Muscle layer of colon (tissue), 2 donors: ENCODE measurements around the gene LRRC75B.

Experiments
- H3K27ac ChIP-seq: one replicate; pipeline ENCODE4 v1.7.0; 2013; ENCODE audit warnings: low read depth, mild to moderate bottlenecking, low read length, moderate library complexity
- H3K27me3 ChIP-seq, 2 donors: one replicate each; pipeline ENCODE4 v1.7.0; 2013; ENCODE audit warnings: low read length in 2 of 2, mild to moderate bottlenecking in 2 of 2; ENCODE audit not compliant: insufficient read depth in 2 of 2, control insufficient read depth in 1 of 2
- H3K36me3 ChIP-seq: one replicate; pipeline ENCODE4 v1.7.0; 2013; ENCODE audit warnings: mild to moderate bottlenecking, low read length; ENCODE audit not compliant: insufficient read depth
- H3K4me1 ChIP-seq: one replicate; pipeline ENCODE4 v1.7.0; 2013; ENCODE audit warnings: mild to moderate bottlenecking, low read length; ENCODE audit not compliant: insufficient read depth
- H3K4me3 ChIP-seq, 2 donors: one replicate each; pipeline ENCODE4 v1.7.0; 2013; ENCODE audit warnings: low read length in 2 of 2, low read depth in 1 of 2, mild to moderate bottlenecking in 1 of 2, moderate library complexity in 1 of 2
- H3K9ac ChIP-seq: one replicate; pipeline ENCODE4 v1.7.0; 2013; ENCODE audit warnings: low read length
- H3K9me3 ChIP-seq: one replicate; pipeline ENCODE4 v1.7.0; 2013; ENCODE audit warnings: mild to moderate bottlenecking, low read length
- donor health status: abdominal sarcoma.
- donor health status: Adenocarcinoma of cecum.

Gene LRRC75B

DNA sequence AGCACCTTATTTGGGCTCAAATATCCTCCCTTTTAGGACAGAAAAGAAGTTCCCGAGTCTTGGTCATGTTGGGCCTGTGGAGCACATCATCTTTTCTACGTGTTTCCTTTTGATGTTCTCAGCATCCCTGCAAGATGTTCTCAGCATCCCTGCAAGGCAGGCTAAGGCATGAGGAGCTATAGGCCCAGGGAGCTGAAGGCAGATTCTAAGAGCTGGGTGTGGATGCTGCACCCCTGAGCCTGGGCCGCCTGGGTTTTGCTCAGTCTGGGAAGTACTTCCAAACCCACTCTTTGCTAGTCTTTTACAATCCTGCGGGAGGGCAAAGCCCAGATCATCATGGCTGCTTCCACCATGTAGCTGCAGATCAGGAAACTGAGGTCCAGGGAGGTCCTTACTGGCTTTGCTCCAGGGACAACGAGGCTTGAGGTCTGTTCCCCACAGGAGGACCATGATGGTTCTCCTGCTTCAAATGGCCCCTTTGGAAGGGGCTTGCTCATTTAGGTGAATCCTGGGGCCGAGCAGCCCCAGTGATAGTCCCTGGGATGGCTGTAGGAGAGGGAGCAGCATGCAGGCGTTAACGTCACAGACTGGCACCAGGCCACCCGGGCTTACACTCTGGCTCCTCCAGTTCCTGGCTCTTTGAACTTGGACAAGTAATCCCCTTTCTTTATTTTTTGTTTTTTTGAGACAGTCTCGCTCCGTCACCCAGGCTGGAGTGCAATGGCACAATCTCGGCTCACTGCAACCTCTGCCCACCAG, 10.6 kb downstream of the LRRC75B start:
- Histone ChIP-seq H3K9ac (no peak overlapping the region), H3K4me3 (no peak overlapping the region), H3K36me3 (peaks cover 10% of the 10 kb centered on the region), H3K9me3 (no peaks in the 10 kb centered on the region), H3K27me3 (no peaks in the 10 kb centered on the region), H3K27ac (no peak overlapping the region), H3K4me1 (peaks cover 36% of the 10 kb centered on the region)

DNA sequence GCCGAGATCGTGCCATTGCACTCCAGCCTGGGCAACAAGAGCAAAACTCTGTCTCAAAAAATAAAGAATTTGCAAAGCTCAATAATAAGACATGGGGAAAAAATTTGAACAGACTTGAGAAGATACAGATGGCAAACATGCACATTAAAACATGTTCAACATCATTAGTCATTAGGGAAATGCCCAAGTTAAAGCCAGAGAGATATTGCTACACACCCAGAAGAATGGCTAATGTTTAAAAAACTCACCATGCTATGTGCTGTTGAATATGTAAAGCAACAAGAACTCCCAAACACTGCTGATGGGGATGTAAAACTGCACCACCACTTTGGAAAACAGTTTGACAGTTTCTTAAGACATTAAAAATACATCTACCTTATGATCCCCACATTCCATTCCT, 12.6 kb downstream of the LRRC75B start:
- Histone ChIP-seq H3K27me3 (no peaks in the 10 kb centered on the region), H3K27ac (no peak overlapping the region), H3K9ac (no peak overlapping the region), H3K4me1 (peaks cover 36% of the 10 kb centered on the region), H3K36me3 (peaks cover 7% of the 10 kb centered on the region), H3K9me3 (no peaks in the 10 kb centered on the region), H3K4me3 (no peak overlapping the region)

DNA sequence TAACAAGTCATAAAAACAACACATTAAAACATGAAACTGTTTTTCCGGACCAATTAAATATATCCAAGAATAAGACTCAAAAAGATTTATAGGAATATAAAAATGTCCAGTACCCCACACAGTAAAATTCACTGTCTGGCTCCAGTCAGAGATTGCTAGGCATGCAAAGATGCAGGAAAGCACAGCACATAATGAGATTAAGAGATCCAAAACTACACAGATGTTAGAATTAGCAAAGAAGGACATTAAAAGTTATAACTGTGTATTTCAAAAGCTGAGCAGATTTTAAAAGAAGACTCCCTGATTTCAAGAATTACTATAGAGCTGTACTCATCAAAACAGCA, 13.6 kb downstream of the LRRC75B start:
- H3K9ac ChIP-seq = no peak overlapping the region
- peaks cover 15% of the 10 kb centered on the region for H3K36me3 ChIP-seq
- H3K4me1 ChIP-seq = peaks cover 28% of the 10 kb centered on the region
- H3K9me3 ChIP-seq = no peaks in the 10 kb centered on the region
- no peaks in the 10 kb centered on the region for H3K27me3 ChIP-seq
- H3K4me3 ChIP-seq = no peak overlapping the region
- H3K27ac ChIP-seq = no peak overlapping the region

DNA sequence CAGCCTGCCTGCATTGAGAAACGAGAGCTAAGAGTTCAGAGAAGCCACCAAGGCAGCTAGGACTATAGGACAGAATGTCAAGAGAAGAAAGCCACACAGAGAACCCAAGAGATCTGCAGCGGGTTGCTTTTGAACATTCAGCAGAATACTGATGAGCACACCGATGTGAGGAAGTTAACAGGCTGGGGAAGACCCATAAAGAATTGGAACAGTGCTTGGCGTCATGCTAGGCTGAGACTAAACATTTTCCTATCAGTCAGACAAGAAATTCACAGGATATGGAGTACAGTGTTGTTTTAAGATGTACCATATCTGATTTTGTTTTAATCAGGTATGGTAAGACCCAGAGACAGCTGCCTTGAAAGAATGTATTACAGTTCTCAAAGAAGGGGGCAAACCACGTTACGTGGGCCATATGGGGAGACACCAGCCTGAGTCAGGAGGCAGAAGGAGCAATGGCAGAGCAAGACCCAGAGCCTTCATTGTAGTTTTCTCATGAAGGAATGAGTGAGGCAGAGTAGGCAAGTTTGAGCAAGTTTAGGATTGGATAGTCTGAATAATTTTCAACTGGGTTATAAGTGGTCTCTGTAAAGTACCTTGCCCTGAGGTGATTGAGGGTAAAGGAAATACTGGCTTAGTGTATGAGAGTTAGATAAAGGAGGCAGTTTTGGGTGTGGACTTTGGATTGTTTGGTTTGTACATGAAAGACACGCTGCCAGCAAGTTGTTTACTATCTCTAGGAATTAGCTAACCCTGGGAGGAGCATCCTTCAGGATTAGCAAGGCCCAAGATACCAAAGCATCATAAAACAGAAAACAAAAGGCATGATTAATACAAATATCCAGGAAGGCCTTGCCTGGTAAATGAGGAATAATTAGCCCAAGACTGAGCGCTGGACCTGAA, 14.3 kb downstream of the LRRC75B start:
- Histone ChIP-seq H3K4me3 (no peak overlapping the region), H3K9me3 (no peaks in the 10 kb centered on the region), H3K27ac (no peak overlapping the region), H3K36me3 (peaks cover 21% of the 10 kb centered on the region), H3K9ac (no peak overlapping the region), H3K4me1 (peaks cover 23% of the 10 kb centered on the region), H3K27me3 (no peaks in the 10 kb centered on the region)

DNA sequence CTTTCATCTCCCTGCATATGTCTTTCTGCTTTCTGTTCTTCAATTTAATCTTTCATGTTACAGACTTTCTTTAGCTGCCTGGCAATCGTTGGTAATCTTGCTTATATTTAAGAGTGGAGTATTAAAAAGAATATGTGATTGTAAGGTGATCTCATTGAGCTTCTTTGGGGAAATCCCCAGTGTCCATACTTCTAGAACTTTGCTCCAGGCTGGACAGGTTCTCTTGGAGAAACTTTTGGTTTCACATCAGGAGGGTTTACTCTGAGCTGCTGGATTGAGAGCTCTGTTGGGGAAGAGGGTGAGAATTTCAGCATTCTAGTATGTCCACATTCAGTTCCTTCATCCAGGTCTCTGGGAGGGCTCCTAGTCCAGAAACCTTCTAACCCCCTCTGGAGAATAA, 16.1 kb downstream of the LRRC75B start:
- no peaks in the 10 kb centered on the region for H3K27me3 ChIP-seq
- H3K27ac ChIP-seq = no peak overlapping the region
- no peak overlapping the region for H3K9ac ChIP-seq
- no peak overlapping the region for H3K4me3 ChIP-seq
- peaks cover 39% of the 10 kb centered on the region for H3K36me3 ChIP-seq
- peaks cover 15% of the 10 kb centered on the region for H3K4me1 ChIP-seq
- H3K9me3 ChIP-seq = no peaks in the 10 kb centered on the region

DNA sequence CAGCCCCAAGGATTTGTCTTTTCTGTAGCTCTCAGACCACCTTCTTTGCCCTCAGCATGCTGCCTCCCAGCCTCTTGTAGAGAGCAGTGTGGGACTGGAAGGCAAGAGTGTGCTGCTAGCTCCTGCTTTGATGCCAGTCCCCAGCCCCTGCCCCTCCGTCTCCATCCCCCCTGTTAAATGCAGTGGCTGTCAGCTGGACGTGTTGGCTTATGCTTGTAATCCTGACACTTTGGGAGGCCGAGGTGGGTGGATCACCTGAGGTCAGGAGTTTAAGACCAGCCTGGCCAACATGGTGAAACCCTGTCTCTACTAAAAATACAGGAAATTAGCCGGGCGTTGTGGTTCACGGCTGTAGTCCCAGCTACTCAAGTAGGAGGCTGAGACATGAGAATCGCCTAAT, 21.6 kb downstream of the LRRC75B start:
- Histone ChIP-seq H3K27me3 (no peaks in the 10 kb centered on the region), H3K9ac (no peak overlapping the region), H3K36me3 (peaks cover 67% of the 10 kb centered on the region), H3K9me3 (no peaks in the 10 kb centered on the region), H3K4me3 (no peak overlapping the region), H3K4me1 (peaks cover 8% of the 10 kb centered on the region), H3K27ac (no peak overlapping the region)

DNA sequence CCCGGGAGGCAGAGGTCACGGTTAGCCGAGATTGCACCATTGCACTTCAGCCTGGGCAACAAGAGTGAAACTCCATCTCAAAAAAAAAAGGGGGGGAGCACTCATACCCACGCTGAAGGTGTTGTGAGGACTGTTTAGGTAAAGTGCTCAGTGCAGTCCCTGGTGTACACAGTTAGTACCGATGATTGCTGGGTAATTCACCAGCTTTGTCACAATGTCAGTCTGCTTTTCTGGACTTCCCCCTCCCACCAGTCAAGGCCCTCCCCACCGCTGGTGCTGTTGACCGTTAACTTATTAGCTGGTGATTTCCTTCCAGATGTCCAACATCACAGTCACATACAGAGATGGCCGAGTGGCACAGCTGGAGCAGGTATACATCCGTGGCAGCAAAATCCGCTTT, 25.2 kb downstream of the LRRC75B start:
- peaks cover 47% of the 10 kb centered on the region for H3K36me3 ChIP-seq
- H3K9me3 ChIP-seq = no peaks in the 10 kb centered on the region
- peaks cover 25% of the 10 kb centered on the region for H3K4me1 ChIP-seq
- H3K9ac ChIP-seq = no peak overlapping the region
- H3K27ac ChIP-seq = no peak overlapping the region
- no peaks in the 10 kb centered on the region for H3K27me3 ChIP-seq
- H3K4me3 ChIP-seq = no peak overlapping the region

DNA sequence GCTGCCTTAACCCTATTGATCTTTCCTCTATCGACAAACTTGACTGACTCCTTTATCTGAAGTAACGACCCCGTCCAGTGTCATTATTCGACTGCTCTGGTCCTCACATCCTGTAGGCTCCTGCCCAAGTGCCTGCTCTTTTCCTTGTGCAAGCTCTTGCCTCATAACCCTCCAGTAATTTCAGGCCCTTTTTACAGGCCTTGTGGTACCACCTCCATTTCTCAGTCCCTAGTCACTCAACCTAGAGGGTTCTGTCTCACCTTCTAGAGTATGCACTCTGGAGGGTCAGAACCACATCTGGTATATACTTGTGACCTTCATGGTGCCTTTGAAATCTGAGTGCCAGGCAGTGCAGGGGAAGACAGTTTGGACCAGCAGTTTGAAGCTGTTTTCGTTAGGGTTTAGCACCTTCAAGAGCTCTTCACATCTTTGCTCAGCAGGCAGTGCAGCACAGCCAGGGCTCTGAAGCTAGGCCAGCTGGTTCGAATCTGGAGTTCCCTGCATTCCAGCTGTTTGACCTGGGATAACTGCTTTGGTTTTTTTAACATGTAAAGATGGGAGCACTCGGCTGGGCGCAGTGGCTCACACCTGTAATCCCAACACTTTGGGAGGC, 25.9 kb downstream of the LRRC75B start:
- Histone ChIP-seq H3K27ac (no peak overlapping the region), H3K36me3 (peaks cover 41% of the 10 kb centered on the region)

DNA sequence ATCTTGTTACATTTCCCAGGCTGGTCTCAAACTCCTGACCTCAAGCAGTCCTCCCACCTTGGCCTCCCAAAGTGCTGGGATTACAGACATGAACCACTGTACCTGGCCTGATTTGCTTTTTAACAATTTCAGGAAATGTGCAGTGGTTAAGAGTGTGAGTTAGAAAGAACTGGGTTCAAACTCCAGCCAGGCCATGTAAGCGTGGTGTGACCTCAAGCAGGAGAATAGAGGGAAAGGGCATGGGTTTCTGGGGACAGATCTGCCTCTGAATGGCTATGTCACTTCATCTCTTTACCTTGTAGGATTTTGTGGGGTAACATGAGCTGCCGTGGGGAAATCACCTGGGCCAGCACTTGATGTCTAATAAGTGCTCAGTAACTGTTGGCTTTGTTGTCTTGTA, 27.8 kb downstream of the LRRC75B start:
- Histone ChIP-seq H3K27ac (no peak overlapping the region), H3K4me3 (no peak overlapping the region), H3K4me1 (peaks cover 31% of the 10 kb centered on the region), H3K36me3 (peaks cover 29% of the 10 kb centered on the region), H3K9ac (no peak overlapping the region), H3K9me3 (no peaks in the 10 kb centered on the region), H3K27me3 (no peaks in the 10 kb centered on the region)

More for the DNA sequence above, 25.9 kb downstream of the LRRC75B start:
- no peak overlapping the region for H3K9ac ChIP-seq
- H3K4me3 ChIP-seq = no peak overlapping the region
- H3K4me1 ChIP-seq = peaks cover 28% of the 10 kb centered on the region
- H3K27me3 ChIP-seq = no peaks in the 10 kb centered on the region
- no peaks in the 10 kb centered on the region for H3K9me3 ChIP-seq

DNA sequence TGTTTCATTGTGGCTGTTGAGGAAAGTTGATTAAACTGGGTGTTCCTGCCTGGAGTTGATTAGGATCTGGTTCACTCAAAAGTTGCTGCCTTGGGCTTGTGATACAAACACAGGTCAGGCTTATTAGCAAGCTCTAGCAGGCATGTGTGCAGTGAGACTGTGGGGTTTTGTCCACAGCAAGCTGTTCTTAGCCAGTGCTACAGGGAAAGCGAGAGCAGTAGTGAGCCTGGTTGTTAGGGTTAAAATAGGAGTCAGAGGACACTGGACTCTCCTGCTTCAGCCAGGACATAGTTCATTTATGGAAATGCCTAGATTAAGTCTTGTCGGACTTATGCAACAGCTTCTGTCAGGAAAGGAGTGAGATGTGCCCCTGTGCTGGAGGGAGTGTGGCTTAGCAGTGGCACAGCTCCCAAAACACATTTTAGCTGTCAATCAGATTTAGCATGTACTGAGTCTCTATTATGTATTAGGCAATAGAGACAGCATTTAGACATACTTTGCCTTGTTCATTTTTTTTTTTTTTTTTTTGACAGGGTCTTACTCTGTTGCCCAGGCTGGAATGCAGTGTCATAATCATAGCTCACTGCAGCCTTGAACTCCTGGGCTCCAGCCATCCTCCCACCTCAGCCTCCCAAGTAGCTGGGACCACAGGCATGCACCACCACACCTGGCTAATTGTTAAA, 28.4 kb downstream of the LRRC75B start:
- Histone ChIP-seq H3K27me3 (no peaks in the 10 kb centered on the region), H3K4me3 (no peak overlapping the region), H3K9ac (no peak overlapping the region), H3K4me1 (peaks cover 33% of the 10 kb centered on the region), H3K9me3 (no peaks in the 10 kb centered on the region), H3K27ac (no peak overlapping the region), H3K36me3 (peaks cover 26% of the 10 kb centered on the region)

DNA sequence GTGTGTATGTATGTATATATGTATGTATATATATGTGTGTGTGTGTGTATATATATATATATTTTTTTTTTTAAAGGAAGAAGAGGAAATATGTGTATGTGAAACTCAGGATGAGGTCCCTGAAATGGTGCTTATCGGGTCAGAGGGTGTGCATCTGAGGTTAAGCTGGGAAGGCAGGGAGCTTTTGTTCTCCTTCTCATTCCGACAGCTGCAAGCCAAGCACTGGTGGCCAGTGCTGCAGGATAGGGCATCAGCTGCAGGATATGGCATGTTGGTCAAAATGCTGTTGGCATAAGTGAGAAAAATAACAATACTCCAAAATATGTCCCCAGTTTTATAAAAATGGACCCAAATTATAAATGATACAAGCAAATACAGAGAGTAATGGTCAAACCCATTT, 29.6 kb downstream of the LRRC75B start:
- no peak overlapping the region for H3K9ac ChIP-seq
- peaks cover 37% of the 10 kb centered on the region for H3K4me1 ChIP-seq
- no peak overlapping the region for H3K27ac ChIP-seq
- H3K4me3 ChIP-seq = no peak overlapping the region
- no peaks in the 10 kb centered on the region for H3K27me3 ChIP-seq
- H3K36me3 ChIP-seq = peaks cover 31% of the 10 kb centered on the region
- H3K9me3 ChIP-seq = no peaks in the 10 kb centered on the region
